DND-41 (cell line): ENCODE data around the gene HID1.

Source experiments
- CTCF ChIP-seq: IDR thresholded peaks from 2 replicates; pipeline ENCODE4 v1.5.1; 2012; ENCODE audit warnings: borderline replicate concordance, low read length, moderate library complexity, mild to moderate bottlenecking; ENCODE audit not compliant: poor library complexity, severe bottlenecking; ENCODE audit errors: extremely low read depth
- EZH2 ChIP-seq: IDR thresholded peaks from 3 replicates; pipeline ENCODE4 v1.6.1; 2012; ENCODE audit warnings: borderline replicate concordance, low read depth, mild to moderate bottlenecking, moderate library complexity, low read length, inconsistent platforms; ENCODE audit not compliant: severe bottlenecking

GRCh38 chr17:74928786-74929185, 43.8 kb downstream of the HID1 start:
- TF ChIP-seq EZH2 (no peak), CTCF (no peak)
